SIG-M5 treated with dmso at 0.1 percent for 504 hours (cell line): ENCODE measurements around the gene TWSG1.
"Not testable (repeated sequence)": the region's sequence is repeated elsewhere in the genome, so short reads cannot be mapped to it uniquely, and the experiment has no call there.

Experiments
- DNase-seq: peaks from one replicate; lab custom pipeline; 2025; ENCODE audit not compliant: unreplicated experiment; lab: John Stamatoyannopoulos, UW

Gene TWSG1

DNA sequence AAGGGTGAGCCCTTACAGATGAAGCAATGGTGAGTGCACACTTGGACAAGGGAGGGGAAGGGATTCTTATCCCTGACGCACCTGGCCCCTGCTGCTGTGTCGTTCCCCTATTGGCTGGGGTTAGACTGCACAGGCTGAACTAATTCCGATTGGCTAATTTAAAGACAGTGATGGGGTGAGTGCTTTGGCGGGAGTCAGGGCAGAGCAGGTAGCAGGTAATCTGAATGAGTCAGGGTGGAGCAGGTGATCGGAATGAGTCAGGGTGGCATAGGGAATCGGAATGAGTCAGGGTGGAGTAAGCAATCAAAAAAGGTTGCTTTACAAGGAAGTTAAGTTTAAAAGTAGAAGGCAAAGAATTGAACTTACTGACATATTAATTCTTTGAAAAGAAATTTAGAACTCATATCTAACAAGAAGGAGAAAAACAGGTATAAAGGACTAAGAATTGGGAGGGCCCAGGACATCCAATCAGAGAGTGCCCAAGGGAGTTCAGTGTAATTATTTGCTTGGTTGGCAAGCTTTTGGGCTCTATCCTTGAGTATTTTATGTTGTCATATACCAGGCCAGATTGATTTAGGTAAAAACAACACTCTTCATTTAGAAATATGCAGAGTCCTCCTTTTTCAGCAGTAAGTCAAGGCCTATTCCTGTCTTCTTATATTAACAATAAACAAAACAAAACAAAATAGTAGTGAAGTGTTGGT, 88.4 kb downstream of the TWSG1 start:
- DNase-seq = no peak

DNA sequence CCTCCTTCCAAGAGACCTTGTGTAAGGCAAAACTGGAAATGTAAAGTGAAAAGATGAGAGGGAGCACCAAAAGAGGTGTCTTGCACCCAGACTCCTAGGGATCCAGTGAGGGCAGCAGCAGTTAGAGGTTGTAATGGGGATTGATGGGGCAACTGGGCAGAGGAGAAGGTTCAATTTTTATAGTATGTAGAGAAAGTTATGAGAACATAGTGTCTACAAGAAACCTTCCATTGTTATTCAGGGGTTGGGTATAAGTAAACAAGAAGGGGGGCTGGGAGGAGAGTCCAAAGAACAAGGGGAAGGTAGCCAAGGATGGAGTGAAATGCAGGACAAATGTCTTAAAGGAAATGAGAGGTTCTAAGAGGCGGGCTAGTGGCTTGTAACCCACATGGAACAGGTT, 89.1 kb downstream of the TWSG1 start:
- DNase-seq = not testable (repeated sequence)

DNA sequence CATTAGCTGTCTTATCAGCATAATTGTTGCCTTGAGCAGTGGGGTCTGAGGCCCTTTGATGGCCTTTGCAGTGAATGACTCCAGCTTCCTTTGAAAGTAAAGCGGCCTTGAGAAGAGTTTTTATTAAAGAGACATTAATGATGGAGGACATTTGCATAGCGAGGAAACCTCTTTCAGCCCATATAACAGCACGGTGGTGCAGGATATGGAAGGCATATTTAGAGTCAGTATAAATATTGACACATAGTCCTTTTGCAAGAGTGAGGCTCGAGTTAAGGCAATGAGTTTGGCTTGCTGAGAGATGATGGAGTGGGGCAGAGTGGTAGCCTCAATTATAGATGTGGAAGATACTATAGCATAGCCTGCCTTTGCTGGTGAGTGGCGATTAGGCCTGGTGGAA, 89.7 kb downstream of the TWSG1 start:
- DNase-seq = not testable (repeated sequence)

DNA sequence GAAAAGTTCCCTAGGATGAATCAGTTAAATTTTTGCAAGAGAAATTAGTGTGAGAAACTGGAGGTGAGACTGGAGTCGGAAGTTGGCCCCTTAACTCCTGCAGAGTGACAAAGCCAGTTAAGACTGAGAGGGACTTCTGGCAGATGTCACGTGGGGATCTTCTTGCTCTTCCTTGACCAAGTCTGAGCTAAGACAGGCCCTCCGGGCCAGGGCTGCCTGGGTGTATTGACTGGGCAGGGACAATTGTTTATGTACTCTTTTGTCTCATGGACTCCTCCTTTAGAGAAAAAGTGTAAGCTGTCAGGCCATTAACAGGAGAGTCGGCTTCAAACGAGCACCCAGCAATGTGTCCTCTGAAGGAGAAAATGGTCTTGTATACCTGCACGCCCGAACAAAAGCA, 92.2 kb downstream of the TWSG1 start:
- DNase-seq = no peak

DNA sequence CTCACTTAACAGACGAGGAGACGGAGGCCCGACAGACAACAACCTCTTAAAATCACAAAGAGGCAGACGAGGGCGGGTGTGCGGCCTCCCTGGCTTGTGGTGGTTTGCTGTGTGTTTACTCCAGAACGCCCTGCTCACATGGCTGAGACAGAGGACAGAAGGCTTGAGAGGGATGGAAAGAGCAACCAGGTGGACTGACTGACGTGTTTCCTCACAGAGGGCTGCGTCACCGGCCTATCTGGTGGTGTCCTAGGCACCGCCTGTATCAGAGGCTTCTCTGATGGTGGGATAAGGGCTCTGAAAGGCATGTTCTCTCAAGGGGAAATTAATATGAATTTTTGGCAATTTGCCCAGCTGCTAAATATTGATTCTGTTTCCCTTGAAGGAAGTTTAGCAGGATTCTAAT, 93.7 kb downstream of the TWSG1 start:
- no peak for DNase-seq

DNA sequence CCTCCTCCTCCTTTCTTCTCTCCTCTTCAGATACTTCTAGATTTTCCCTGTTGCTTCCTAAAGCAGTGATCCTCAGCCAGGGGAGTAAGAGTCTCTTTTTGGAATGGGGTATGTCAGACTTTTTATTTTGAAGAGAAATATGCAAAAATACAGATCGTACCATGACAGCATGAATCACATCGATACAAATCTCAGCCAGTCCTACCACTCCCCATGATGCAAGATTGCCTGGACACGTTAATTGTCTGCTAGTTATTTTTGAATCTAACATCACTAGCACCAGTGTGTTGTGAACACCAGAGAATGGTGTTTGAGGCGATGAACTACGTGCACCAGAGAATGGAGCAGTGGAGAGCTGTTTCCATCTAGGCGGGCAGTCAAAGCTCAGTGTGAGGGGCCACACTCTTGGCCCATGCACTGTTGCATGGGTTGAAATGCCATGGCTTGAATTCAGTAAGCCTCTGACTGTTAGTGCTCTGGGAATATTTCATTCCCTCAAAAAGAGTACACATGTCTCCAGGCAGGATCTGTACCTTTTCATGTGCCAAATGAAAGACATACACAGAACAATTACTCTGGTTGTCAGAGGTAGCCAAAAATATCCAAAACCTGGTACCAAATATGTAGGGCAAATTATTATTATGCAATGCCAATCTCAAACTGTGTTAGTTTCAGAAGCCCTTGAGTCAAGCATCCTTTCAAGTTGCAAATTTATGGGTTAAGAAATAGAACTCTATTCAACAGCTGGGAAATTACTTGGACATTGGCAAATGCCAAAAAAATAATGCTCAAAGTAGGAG, 94.5 kb downstream of the TWSG1 start:
- DNase-seq = no peak

DNA sequence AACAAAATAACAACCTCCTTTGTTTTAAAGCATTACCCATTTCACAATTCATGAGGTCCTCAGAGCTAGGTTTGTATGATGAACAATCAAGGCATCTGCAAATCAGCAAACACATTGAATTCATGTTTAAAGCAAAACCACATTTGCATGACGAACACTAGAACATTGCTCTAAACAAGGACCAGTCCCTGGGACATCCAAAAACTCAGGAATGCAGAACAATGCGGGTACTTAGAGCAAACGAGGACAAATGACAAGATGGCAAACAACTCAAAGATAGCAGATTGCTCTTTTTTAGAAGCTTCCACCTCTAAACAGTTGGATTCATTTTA, 95.1 kb downstream of the TWSG1 start:
- DNase-seq = no peak

DNA sequence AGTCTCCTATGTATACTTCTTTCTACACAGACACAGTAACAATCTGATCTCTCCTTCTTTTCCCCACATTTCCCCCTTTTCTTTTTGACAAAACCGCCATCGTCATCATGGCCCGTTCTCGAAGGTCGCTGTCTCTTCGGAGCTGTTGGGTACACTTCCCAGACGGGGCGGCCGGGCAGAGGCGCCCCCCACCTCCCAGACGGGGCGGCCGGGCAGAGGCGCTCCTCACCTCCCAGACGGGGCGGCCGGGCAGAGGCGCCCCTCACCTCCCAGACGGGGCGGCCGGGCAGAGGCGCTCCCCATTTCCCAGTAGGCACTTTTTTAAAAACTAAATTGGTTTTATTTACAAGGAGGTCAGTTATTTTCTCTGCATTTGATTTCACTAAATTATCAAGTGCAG, 95.7 kb downstream of the TWSG1 start:
- not testable (repeated sequence) for DNase-seq

DNA sequence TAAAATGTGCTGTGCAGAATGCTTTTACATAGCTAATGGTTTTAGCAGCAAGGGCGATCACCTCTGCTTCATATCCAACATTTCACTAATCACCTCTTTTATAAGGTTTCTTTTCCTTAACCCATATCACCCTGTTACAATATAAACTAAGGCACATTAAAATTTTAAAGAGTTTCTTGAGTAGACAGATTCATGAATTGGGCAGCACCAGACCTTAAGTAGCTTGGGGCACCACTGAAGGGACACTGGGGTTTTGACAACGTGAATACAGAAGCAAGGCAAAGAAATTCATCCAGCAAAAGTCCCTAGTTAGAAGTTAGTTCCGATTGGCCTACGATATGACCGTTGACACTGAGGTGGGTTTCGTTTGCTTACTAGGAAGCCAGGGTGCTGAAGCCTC, 96.7 kb downstream of the TWSG1 start:
- DNase-seq = no peak

DNA sequence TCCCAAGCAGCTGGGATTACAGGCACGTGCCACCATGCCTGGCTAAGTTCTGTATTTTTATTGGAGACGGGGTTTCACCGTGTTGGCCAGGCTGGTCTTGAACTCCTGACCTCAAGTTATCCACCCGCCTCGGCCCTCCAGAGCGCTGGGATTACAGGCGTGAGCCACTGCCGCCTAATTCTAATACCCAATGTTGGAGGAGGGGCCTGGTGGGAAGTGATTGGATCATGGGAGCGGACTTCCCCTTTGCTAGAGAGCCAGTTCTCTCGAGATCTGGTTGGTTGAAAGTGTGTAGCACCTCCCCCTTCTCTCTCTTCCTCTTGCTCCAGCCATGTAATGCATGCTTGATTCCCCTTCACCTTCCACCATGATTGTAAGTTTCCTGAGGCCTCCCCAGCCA, 98.5 kb downstream of the TWSG1 start:
- not testable (repeated sequence) for DNase-seq

DNA sequence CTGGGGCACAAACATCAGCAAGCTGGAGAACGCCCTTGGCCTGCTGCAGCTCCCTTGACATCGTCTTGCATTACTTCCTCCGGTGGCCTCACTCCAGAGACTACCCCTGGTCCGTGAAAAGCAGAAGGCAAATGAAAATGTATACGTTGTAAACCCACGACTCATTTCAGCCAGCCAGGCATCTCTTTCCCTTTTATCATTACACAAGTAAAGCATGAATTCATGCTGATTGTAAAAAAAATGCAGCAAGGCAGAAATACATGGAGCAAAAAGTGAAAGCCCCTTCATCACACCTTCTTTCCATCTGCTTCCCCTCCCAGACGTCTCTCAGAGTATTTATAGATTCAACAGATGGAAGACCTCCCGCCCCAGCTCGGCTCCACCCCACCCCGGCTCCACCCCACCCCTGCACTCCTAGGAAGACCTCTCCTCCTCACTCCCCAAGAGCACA, 99.1 kb downstream of the TWSG1 start:
- DNase-seq = no peak

DNA sequence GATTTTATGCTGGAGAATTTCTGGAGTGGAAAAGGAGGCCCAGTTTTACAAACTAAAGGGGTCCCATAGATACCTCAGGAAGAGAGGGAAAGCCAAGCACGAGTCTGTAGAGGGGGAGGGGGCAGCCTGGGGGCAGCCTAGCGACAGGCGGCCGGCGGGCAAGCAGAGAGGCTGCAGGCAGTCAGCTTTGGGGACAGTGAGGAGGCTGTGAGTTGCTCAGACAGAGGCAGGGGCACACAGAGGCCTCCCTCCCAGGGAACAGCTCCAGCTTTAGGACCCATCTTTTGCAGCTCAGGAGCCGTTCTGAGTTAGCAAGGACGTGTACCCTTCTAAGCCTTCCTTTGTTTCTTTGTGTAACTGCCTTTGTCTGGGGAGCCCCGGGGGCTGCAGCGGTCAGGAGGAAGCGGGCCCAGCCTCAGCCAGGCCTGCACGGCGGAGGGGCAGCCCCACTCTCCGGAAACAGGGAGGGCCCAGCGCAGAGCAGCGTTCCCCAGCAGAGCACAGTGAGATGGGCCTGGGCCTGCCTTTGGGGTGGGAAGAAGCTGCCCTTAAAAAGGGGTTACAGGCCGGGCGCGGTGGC, 99.6 kb downstream of the TWSG1 start:
- no peak for DNase-seq

DNA sequence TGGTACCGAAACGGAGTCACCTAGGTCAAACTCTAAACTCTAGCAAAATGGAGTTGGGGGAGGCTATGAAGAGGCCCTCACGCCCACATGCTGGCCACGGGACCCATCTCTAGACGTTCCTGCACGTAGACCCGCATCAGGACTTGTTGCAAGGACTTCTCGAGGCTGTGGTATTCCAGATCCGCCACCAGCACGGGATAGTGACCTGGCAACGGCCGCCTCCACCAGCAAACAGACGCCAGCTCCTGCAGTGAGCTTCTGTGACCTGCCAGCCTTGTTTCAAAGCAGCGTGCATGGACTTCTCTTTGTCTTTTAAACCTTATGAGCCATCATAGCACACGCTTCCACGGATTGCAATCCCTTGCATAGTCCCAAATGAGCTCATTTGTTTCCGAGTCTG, 100.5 kb downstream of the TWSG1 start:
- DNase-seq = no peak

DNA sequence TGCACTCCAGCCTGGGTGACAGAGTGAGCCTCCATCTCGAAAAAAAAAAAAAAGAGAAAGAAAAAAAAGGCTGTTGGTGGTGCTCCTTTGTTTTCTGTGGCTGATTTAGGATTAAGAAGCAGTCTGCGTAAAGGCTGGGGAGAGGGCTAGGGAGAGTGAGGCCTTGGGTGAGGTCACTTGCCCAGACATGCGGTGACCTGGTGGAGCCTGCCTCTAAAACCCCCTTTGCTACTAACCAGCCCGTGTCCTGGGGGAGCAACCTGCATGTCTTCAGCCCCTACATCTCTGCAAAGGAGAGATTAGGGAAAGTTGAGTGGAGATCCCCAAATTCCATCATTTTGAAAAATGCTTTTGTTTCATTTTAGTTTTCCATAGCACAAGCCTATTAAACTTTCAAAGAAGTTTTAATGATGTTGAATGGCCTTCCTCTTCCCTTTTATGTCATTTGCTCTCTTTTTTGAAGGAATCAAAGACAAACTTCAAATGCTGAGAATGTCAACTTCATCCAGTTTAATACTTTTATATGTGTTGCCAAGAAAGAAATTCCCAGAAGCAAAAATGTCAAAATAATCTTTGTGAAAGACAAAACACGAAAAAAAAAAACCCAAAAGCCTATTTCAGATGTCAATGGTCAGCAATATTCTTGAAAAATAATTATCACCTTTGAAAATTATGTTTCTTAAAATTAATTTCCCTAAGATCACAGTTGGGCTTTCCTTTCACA, 101.8 kb downstream of the TWSG1 start:
- DNase-seq = no peak

DNA sequence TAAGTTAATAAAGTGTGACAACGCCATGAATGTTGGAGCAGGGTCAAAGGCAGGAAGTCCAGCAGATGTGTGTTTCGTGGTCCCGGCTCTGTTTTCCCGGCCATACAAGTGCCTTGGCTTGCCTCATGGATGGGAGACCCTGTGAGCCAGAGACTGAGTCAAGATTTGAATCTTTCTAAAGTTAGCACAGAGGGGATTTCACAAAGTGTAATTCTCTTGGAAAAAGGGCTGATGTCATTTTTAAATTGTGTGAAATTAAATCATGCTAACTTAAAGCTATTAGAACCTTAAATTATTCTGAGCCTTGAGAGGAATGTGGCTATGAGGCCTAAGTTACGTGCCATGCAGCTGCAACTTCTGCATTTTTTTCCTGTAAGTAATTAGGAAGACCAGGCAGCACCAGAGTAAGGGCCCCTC, 102.5 kb downstream of the TWSG1 start:
- no peak for DNase-seq

DNA sequence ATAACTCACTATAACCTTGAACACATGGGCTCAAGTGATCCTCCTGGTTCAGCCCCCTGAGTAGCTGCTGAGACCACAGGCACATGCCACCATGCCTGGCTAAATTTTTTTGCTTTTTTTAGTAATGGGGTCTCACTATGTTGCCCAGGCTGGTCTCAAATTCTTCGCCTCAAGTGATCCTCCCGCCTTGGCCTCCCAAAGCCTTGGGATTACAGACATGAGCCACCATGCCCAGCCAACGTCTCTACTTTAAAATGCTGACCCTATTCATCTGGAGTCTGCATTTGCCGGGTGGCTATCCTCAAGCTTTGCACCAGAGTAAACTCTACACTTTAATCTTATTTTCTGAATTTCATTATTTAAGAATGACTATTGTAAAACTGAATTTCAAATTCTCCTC, 103.1 kb downstream of the TWSG1 start:
- DNase-seq = no peak

DNA sequence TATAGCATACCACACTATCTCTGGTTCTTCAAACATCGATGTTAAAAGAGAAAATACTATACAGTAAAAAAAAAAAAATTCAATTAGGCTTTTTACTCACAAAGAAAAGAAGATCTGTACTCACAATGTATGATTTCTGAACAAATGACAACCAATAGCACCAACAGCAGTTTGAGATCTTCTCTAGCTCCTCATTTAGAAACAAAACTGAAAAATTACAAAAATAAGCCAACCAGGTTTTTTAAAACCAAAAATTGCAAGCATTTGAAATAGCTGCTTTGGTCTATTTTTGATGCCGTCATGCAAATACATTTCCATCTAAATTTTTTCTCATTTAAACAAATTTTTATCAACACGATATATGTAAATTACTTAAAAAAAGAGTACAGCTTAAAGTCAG, 106.5 kb downstream of the TWSG1 start:
- no peak for DNase-seq

DNA sequence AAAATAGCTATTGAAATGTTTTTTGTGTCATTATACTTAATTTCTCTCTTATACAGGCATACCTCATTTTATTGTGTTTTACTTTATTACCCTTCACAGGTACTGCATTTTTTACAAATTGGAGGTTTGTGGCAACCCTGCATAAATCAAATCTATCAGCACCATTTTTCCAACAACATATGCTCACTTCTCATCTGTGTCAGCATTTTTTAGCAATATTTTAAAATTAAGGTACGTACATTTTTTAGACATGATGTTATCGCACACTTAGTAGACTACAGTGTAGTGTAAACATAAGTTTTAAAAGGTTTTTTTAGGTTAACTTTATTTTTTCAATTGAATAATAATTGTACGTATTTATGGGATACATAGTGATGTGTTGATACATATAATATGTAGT, 110.0 kb downstream of the TWSG1 start:
- no peak for DNase-seq

DNA sequence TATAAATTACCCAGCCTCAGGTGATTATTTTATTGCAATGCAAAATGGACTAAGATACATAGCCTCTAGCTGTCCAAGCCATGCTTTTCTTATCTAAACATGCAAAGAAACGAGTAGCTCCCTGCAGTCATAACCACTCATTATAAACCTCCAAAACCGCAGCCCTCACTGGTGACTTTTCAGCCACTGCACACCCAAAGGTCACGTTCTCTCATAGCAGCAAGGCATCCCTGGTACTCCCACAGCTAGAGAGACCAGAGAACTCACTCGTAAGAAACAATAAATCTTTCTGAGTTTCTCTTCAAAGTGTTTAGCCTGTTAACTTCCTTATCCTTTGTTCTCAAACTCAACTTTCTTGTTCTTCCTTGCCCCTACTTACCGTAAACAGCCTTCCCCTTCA, 112.3 kb downstream of the TWSG1 start:
- no peak for DNase-seq

DNA sequence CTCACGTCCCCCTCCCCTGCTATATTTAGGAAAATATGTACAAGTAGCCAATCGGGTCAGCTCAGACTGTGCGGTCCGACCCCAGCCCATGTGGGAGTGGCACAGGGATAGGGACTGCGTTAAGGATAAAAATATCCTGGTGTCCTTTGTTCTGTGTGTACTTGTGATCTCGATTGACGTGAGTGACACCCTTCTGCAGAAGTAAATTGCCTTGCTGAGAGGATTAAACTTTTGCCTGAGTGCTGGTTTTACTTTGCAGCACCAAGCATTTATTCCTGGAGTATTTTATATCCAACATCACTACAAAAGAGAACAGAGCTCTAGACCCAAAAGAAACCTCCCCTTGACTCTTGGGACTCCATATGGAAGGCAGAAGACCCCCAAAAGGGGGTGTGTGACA, 112.8 kb downstream of the TWSG1 start:
- DNase-seq = no peak

DNA sequence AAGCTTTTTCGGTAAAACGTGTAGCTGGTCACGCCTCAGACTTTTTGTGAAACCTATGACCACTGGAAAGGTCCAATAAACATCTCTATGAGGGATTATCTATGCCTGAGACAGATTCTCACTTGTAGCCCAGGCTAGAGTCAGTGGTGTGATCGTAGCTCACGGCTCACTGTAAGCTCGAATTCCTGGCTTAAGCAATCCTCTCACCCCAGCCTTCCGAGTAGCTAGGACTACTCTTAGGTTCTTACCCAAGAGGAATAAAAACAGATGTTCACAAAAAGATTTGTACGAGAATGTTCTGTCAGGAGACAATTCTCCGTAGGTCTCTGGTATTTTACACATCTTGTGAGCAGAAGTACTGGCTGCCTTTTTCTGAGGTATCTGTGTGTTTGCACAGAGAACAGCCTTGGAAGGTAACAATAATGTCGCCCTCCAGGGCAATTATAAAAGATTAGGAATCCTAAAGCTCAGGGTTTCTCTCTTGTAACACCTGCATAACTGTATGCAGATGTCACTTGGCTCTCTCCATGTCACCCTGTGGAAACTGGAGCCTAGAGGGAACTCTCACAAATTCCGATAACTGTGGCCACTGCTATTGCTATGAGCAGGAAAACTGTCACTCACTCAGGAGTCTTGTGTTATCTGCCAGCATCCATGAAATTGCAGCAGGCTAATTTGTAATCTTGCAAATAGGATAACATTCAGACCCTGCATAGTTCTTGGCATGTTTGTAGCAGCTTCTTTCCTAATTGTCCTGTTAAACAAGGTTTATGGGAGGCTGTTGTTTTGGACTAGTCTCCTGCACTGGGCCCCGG, 115.2 kb downstream of the TWSG1 start:
- DNase-seq = no peak
